Measurements from ENCODE around the gene BACH2. TPM values are rescaled to one million over a fixed set of nuclear protein-coding genes. Genes with fewer than 3 reads are reported as not detected.

Gene BACH2
- total and polyA plus RNA-seq, 4 donors = 11.0 to 16.7 (median 12.9) TPM

- Histone ChIP-seq H3K27me3 (ENCODE audit: control insufficient read depth, insufficient read depth, low read length) (no peaks in the 10 kb centered on the region), H3K27ac (ENCODE audit: low read depth, low read length) (peak overlapping the region; percentile 89), H3K36me3 (ENCODE audit: control insufficient read depth, insufficient read depth, low read length) (no peaks in the 10 kb centered on the region), H3K4me1 (ENCODE audit: control insufficient read depth, insufficient read depth, low read length) (peaks cover 15% of the 10 kb centered on the region), H3K4me3 (ENCODE audit: low read depth, low read length) (no peak overlapping the region), H3K9me3 (ENCODE audit: control insufficient read depth, insufficient read depth, low read length) (no peaks in the 10 kb centered on the region)
- WGBS (ENCODE audit: insufficient coverage) = 36% methylated on average over 7 of the region's 12 CpGs
- peak in 2 of 6 donors; percentile 61 to 73 for DNase-seq (ENCODE audit: low read depth in 4 of 6, low spot score in 6 of 6)
Observed at GRCh38 chr6:89984926-89985750, 311.5 kb downstream of the BACH2 start.

GRCh38 chr6:89980353-89980752 is 316.3 kb downstream of the BACH2 start:
- no peak overlapping the region for H3K4me3 ChIP-seq (ENCODE audit: low read depth, low read length)
- no peak overlapping the region for H3K27ac ChIP-seq (ENCODE audit: low read depth, low read length)
- no peak for DNase-seq (ENCODE audit: low read depth in 4 of 6, low spot score in 6 of 6)
- no peaks in the 10 kb centered on the region for H3K27me3 ChIP-seq (ENCODE audit: control insufficient read depth, insufficient read depth, low read length)
- H3K36me3 ChIP-seq (ENCODE audit: control insufficient read depth, insufficient read depth, low read length) = no peaks in the 10 kb centered on the region
- peaks cover 9% of the 10 kb centered on the region for H3K4me1 ChIP-seq (ENCODE audit: control insufficient read depth, insufficient read depth, low read length)
- H3K9me3 ChIP-seq (ENCODE audit: control insufficient read depth, insufficient read depth, low read length) = no peaks in the 10 kb centered on the region

- DNase-seq (ENCODE audit: low read depth in 4 of 6, low spot score in 6 of 6) = no peak
- H3K9me3 ChIP-seq (ENCODE audit: control insufficient read depth, insufficient read depth, low read length) = no peaks in the 10 kb centered on the region
- H3K27me3 ChIP-seq (ENCODE audit: control insufficient read depth, insufficient read depth, low read length) = no peaks in the 10 kb centered on the region
- H3K27ac ChIP-seq (ENCODE audit: low read depth, low read length) = no peak overlapping the region
- 20% methylated on average over 1 of the region's 6 CpGs for WGBS (ENCODE audit: insufficient coverage)
- H3K4me3 ChIP-seq (ENCODE audit: low read depth, low read length) = no peak overlapping the region
- H3K4me1 ChIP-seq (ENCODE audit: control insufficient read depth, insufficient read depth, low read length) = peaks cover 3% of the 10 kb centered on the region
- H3K36me3 ChIP-seq (ENCODE audit: control insufficient read depth, insufficient read depth, low read length) = no peaks in the 10 kb centered on the region
Observed at GRCh38 chr6:89979481-89980119, 317.0 kb downstream of the BACH2 start.

- H3K4me1 ChIP-seq (ENCODE audit: control insufficient read depth, insufficient read depth, low read length) = peaks cover 3% of the 10 kb centered on the region
- no CpG with 5 or more reads among the region's 5 CpGs for whole genome bisulfite sequencing (ENCODE audit: insufficient coverage)
- peak in 2 of 6 donors; percentile 26 to 73 for DNase-seq (ENCODE audit: low read depth in 4 of 6, low spot score in 6 of 6)
- no peak overlapping the region for H3K4me3 ChIP-seq (ENCODE audit: low read depth, low read length)
- H3K27ac ChIP-seq (ENCODE audit: low read depth, low read length) = no peak overlapping the region
- no peaks in the 10 kb centered on the region for H3K36me3 ChIP-seq (ENCODE audit: control insufficient read depth, insufficient read depth, low read length)
- H3K27me3 ChIP-seq (ENCODE audit: control insufficient read depth, insufficient read depth, low read length) = no peaks in the 10 kb centered on the region
- H3K9me3 ChIP-seq (ENCODE audit: control insufficient read depth, insufficient read depth, low read length) = no peaks in the 10 kb centered on the region
Observed at GRCh38 chr6:89978749-89979145, 317.9 kb downstream of the BACH2 start.

- Histone ChIP-seq H3K9me3 (ENCODE audit: control insufficient read depth, insufficient read depth, low read length) (no peaks in the 10 kb centered on the region), H3K27ac (ENCODE audit: low read depth, low read length) (peak overlapping the region; percentile 11), H3K4me1 (ENCODE audit: control insufficient read depth, insufficient read depth, low read length) (peaks cover 3% of the 10 kb centered on the region), H3K27me3 (ENCODE audit: control insufficient read depth, insufficient read depth, low read length) (no peaks in the 10 kb centered on the region), H3K4me3 (ENCODE audit: low read depth, low read length) (no peak overlapping the region), H3K36me3 (ENCODE audit: control insufficient read depth, insufficient read depth, low read length) (no peaks in the 10 kb centered on the region)
- whole genome bisulfite sequencing (ENCODE audit: insufficient coverage) = 0% methylated on average over 2 of the region's 8 CpGs
- peak in 3 of 6 donors; percentile 33 to 94 (median 65) for DNase-seq (ENCODE audit: low read depth in 4 of 6, low spot score in 6 of 6)
Observed at GRCh38 chr6:89977808-89978748, 318.6 kb downstream of the BACH2 start.

GRCh38 chr6:89976694-89977020 is 320.0 kb downstream of the BACH2 start:
- no peak overlapping the region for H3K27ac ChIP-seq (ENCODE audit: low read depth, low read length)
- DNase-seq (ENCODE audit: low read depth in 4 of 6, low spot score in 6 of 6) = no peak
- H3K9me3 ChIP-seq (ENCODE audit: control insufficient read depth, insufficient read depth, low read length) = no peaks in the 10 kb centered on the region
- peaks cover 3% of the 10 kb centered on the region for H3K4me1 ChIP-seq (ENCODE audit: control insufficient read depth, insufficient read depth, low read length)
- no peaks in the 10 kb centered on the region for H3K36me3 ChIP-seq (ENCODE audit: control insufficient read depth, insufficient read depth, low read length)
- WGBS (ENCODE audit: insufficient coverage) = no CpG with 5 or more reads among the region's 3 CpGs
- no peaks in the 10 kb centered on the region for H3K27me3 ChIP-seq (ENCODE audit: control insufficient read depth, insufficient read depth, low read length)
- H3K4me3 ChIP-seq (ENCODE audit: low read depth, low read length) = no peak overlapping the region

GRCh38 chr6:89975991-89976693 is 320.5 kb downstream of the BACH2 start:
- Histone ChIP-seq H3K4me3 (ENCODE audit: low read depth, low read length) (no peak overlapping the region), H3K36me3 (ENCODE audit: control insufficient read depth, insufficient read depth, low read length) (no peaks in the 10 kb centered on the region), H3K27me3 (ENCODE audit: control insufficient read depth, insufficient read depth, low read length) (no peaks in the 10 kb centered on the region), H3K9me3 (ENCODE audit: control insufficient read depth, insufficient read depth, low read length) (no peaks in the 10 kb centered on the region), H3K27ac (ENCODE audit: low read depth, low read length) (peak overlapping the region; percentile 5), H3K4me1 (ENCODE audit: control insufficient read depth, insufficient read depth, low read length) (peaks cover 3% of the 10 kb centered on the region)
- 50% methylated on average over 2 of the region's 12 CpGs for WGBS (ENCODE audit: insufficient coverage)
- DNase-seq (ENCODE audit: low read depth in 4 of 6, low spot score in 6 of 6) = peak in 2 of 6 donors; percentile 28 to 94

GRCh38 chr6:89975366-89975765 is 321.3 kb downstream of the BACH2 start:
- Histone ChIP-seq H3K36me3 (ENCODE audit: control insufficient read depth, insufficient read depth, low read length) (no peaks in the 10 kb centered on the region), H3K9me3 (ENCODE audit: control insufficient read depth, insufficient read depth, low read length) (no peaks in the 10 kb centered on the region), H3K27me3 (ENCODE audit: control insufficient read depth, insufficient read depth, low read length) (no peaks in the 10 kb centered on the region), H3K4me3 (ENCODE audit: low read depth, low read length) (no peak overlapping the region), H3K27ac (ENCODE audit: low read depth, low read length) (no peak overlapping the region), H3K4me1 (ENCODE audit: control insufficient read depth, insufficient read depth, low read length) (peaks cover 3% of the 10 kb centered on the region)
- DNase-seq (ENCODE audit: low read depth in 4 of 6, low spot score in 6 of 6) = no peak
- WGBS (ENCODE audit: insufficient coverage) = no CpG with 5 or more reads among the region's 1 CpG

GRCh38 chr6:89974834-89975233 is 321.8 kb downstream of the BACH2 start:
- Histone ChIP-seq H3K27me3 (ENCODE audit: control insufficient read depth, insufficient read depth, low read length) (no peaks in the 10 kb centered on the region), H3K4me1 (ENCODE audit: control insufficient read depth, insufficient read depth, low read length) (peaks cover 3% of the 10 kb centered on the region), H3K4me3 (ENCODE audit: low read depth, low read length) (no peak overlapping the region), H3K36me3 (ENCODE audit: control insufficient read depth, insufficient read depth, low read length) (peaks cover 2% of the 10 kb centered on the region), H3K27ac (ENCODE audit: low read depth, low read length) (no peak overlapping the region), H3K9me3 (ENCODE audit: control insufficient read depth, insufficient read depth, low read length) (no peaks in the 10 kb centered on the region)
- 100% methylated on average over 3 of the region's 3 CpGs for WGBS (ENCODE audit: insufficient coverage)
- DNase-seq (ENCODE audit: low read depth in 4 of 6, low spot score in 6 of 6) = peak in 2 of 6 donors; percentile 29 to 81

Measured in spinal cord (tissue), 10 donors.